AG04450 (cell line): ENCODE measurements around the gene WIPF1. TPM values are rescaled to one million over a fixed set of nuclear protein-coding genes. Genes with fewer than 3 reads are reported as not detected.

ENCODE experiments used
- CTCF ChIA-PET: fragments of 300-600, 350-600 bp; formaldehyde crosslinking; extraction: SDS; loops from one replicate; lab custom pipeline; 2022; ENCODE audit warnings: antibody characterized with exemption, inconsistent platforms; lab: Charles Lee
- POLR2A ChIA-PET: fragments of 350-600 bp; formaldehyde crosslinking; extraction: SDS; loops from one replicate; lab custom pipeline; 2021; ENCODE audit warnings: antibody characterized with exemption, inconsistent platforms; lab: Yijun Ruan, JAX
- DNase-seq: peaks from one replicate; pipeline ENCODE4 v3.0.0-alpha.2; 2011; ENCODE audit warnings: low read depth, low spot score
- H3K27ac ChIP-seq: one replicate; pipeline ENCODE4 v1.5.1; 2012; ENCODE audit warnings: low read depth, low read length, control low read depth
- H3K27me3 ChIP-seq: one replicate; pipeline ENCODE4 v1.6.0; 2012; ENCODE audit warnings: low read length; ENCODE audit not compliant: control insufficient read depth, insufficient read depth
- H3K4me3 ChIP-seq: 2 replicates; pipeline ENCODE4 v1.5.1; 2011; ENCODE audit warnings: mild to moderate bottlenecking, low read depth, low read length, control low read depth
- H3K9me3 ChIP-seq: 2 replicates; pipeline ENCODE4 v1.5.1; 2012; ENCODE audit warnings: low read length; ENCODE audit not compliant: control insufficient read depth, insufficient read depth
- polyA plus RNA-seq: library from polyadenylated mRNA; depleted of rRNA; stranded (reverse); fragments of >200 nt; gene quantifications from 2 replicates; pipeline ENCODE4 v1.2.3, GENCODE V29; 2011; rRNA removed
- small RNA-seq: library from RNA; depleted of rRNA; stranded (forward); fragments of <200 nt; gene quantifications from one replicate; pipeline ENCODE3, GENCODE V24; 2012; ENCODE audit warnings: low read depth; ENCODE audit not compliant: insufficient read length
- TF ChIP-seq, protein P1 (sequence below): IDR thresholded peaks from 2 replicates; pipeline ENCODE4 v1.5.1; 2011; ENCODE audit warnings: low read depth, low read length, control low read depth, inconsistent platforms

WIPF1 gene
- polyA plus RNA-seq, 1 experiment: 12.4 TPM

DNA sequence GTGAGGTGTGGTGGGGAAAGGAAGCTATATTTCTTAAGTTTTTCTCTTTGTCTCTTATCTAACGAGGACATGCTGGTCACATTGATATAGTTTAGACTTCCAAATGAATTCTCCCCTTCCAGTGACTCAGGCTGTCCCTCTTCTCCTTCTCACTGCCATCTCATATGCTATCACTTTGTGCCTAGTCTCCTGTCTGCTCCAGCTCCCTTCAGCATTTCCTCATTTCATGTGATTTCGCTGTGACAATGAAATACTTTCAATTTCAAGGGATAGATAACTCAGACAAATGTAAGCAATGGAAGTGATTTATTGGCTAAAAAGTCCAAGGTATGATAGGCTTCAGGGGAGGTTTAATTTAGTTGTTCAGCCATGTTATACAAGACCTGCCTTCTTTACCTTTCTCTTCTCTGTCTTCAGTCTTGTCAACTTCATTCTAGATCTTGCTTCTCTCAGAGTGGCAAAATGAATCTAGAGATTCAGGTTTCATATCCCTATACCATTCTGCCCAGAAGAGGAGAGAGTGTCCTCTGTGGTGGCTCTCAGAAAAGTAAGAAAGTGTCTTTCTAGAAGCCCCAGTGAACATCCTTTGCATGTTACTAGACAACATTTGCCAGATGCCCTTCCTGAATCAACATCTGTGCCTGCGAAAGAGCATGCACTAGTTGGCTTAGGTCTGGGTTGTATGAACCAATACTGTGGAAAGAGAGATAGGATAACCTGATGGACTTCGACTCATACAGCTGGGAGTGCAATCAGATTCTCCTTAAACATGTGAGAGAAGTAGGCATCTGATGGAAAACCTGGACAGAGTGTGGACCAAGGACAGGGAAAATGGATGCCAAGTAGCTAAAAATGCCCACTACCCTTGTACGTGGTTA, 80.9 kb downstream of the WIPF1 start:
- Histone ChIP-seq H3K27me3 (peaks cover 12% of the 10 kb centered on the region), H3K27ac (no peak overlapping the region), H3K9me3 (peaks cover 2% of the 10 kb centered on the region; the same call in 1 of the 2 replicates), H3K4me3 (no peak overlapping the region)
- CTCF ChIA-PET: no interaction called here
- TF ChIP-seq, protein P1, sequence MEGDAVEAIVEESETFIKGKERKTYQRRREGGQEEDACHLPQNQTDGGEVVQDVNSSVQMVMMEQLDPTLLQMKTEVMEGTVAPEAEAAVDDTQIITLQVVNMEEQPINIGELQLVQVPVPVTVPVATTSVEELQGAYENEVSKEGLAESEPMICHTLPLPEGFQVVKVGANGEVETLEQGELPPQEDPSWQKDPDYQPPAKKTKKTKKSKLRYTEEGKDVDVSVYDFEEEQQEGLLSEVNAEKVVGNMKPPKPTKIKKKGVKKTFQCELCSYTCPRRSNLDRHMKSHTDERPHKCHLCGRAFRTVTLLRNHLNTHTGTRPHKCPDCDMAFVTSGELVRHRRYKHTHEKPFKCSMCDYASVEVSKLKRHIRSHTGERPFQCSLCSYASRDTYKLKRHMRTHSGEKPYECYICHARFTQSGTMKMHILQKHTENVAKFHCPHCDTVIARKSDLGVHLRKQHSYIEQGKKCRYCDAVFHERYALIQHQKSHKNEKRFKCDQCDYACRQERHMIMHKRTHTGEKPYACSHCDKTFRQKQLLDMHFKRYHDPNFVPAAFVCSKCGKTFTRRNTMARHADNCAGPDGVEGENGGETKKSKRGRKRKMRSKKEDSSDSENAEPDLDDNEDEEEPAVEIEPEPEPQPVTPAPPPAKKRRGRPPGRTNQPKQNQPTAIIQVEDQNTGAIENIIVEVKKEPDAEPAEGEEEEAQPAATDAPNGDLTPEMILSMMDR: no peak
- no peak for DNase-seq
- POLR2A ChIA-PET: no interaction called here

- Histone ChIP-seq H3K27me3 (peaks cover 3% of the 10 kb centered on the region), H3K4me3 (no peak overlapping the region), H3K9me3 (peaks cover 18% of the 10 kb centered on the region; the same call in 1 of the 2 replicates), H3K27ac (no peak overlapping the region)
- TF ChIP-seq, protein P1: no peak
- no peak for DNase-seq
- CTCF ChIA-PET: interaction anchor here (0.6 to 1.2 kb wide), 2 partner anchors 10 to 49 kb away, joined by 3 read pairs; no protein-coding TSS in a partner anchor
- POLR2A ChIA-PET: interaction anchor here (0.7 kb wide), 1 partner anchor 107 kb away, joined by 3 read pairs; no protein-coding TSS in a partner anchor
Observed at GRCh38 chr2:174512345-174512744, 85.3 kb downstream of the WIPF1 start.

GRCh38 chr2:174511580-174512260, 85.9 kb downstream of the WIPF1 start:
- H3K27ac ChIP-seq: no peak overlapping the region
- H3K9me3 ChIP-seq: peaks cover 18% of the 10 kb centered on the region; the same call in 1 of the 2 replicates
- CTCF ChIA-PET: interaction anchor here (0.6 to 1.2 kb wide), 2 partner anchors 11 to 49 kb away, joined by 3 read pairs; no protein-coding TSS in a partner anchor
- TF ChIP-seq, protein P1: no peak
- H3K27me3 ChIP-seq: peaks cover 3% of the 10 kb centered on the region
- POLR2A ChIA-PET: interaction anchor here (0.7 kb wide), 1 partner anchor 108 kb away, joined by 3 read pairs; no protein-coding TSS in a partner anchor
- H3K4me3 ChIP-seq: no peak overlapping the region
- DNase-seq: no peak

DNA sequence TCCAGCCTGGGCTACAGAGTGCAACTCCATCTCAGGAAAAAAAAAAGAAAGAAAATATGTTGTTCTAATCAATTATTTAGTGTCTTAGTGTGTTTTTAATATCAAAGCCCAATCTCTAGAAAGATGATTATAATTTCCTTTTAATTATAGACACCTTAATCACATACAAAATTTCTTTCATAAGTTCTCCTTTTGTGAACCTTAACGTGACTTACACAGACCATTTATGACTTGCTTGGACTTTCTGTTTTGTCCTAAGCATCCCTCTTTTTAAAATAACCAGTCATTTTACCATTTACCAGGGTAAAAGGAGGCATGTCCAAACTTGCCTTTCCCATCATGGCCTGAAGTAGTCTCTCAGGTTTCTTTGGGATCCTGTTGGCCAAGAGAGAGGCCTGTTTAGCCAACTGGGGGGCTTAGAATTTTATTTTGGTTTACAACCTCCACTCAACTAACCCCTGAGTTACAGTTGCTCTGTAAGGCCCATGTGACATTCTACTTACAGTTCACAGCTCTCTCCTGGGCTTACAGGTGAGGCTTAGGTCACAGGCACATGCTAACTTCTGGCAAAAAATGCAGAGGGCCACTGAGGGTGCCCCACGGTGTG, 86.9 kb downstream of the WIPF1 start:
- ChIA-PET POLR2A (no interaction called here), CTCF (no interaction called here)
- no peak overlapping the region for H3K4me3 ChIP-seq
- no peaks in the 10 kb centered on the region for H3K27me3 ChIP-seq
- H3K27ac ChIP-seq: no peak overlapping the region
- peaks cover 18% of the 10 kb centered on the region; the same call in 1 of the 2 replicates for H3K9me3 ChIP-seq
- DNase-seq: no peak
- TF ChIP-seq, protein P1: no peak

Small RNAs within 50 kb of the gene (small RNA-seq; reads per million reads assigned to genes)
- gene RNU6-5P: not detected

Other genes starting within 250 kb of the WIPF1 start
- gene SCRN3, start 202.1 kb downstream of the WIPF1 start, polyA plus RNA-seq: 16.7 and 22.8 TPM in 2 replicates
- 3.8 and 5.4 TPM in 2 replicates for gene GPR155, start 110.8 kb downstream of the WIPF1 start, polyA plus RNA-seq
- 2.6 and 2.7 TPM in 2 replicates for gene CHRNA1, start 166.7 kb upstream of the WIPF1 start, polyA plus RNA-seq